B cell (primary cell): ENCODE data around the gene TACC3.

ENCODE experiments used
- CTCF ChIP-seq: fragments of 200-600 bp; IDR thresholded peaks from one replicate; pipeline ENCODE4 v1.8.0; 2022; ENCODE audit warnings: antibody characterized with exemption, mild to moderate bottlenecking
- EZH2 ChIP-seq: IDR thresholded peaks from 2 replicates; pipeline ENCODE4 v1.6.1; 2012; ENCODE audit warnings: borderline replicate concordance, low read depth, mild to moderate bottlenecking, moderate library complexity, low read length; ENCODE audit not compliant: insufficient read depth, poor library complexity, severe bottlenecking

DNA sequence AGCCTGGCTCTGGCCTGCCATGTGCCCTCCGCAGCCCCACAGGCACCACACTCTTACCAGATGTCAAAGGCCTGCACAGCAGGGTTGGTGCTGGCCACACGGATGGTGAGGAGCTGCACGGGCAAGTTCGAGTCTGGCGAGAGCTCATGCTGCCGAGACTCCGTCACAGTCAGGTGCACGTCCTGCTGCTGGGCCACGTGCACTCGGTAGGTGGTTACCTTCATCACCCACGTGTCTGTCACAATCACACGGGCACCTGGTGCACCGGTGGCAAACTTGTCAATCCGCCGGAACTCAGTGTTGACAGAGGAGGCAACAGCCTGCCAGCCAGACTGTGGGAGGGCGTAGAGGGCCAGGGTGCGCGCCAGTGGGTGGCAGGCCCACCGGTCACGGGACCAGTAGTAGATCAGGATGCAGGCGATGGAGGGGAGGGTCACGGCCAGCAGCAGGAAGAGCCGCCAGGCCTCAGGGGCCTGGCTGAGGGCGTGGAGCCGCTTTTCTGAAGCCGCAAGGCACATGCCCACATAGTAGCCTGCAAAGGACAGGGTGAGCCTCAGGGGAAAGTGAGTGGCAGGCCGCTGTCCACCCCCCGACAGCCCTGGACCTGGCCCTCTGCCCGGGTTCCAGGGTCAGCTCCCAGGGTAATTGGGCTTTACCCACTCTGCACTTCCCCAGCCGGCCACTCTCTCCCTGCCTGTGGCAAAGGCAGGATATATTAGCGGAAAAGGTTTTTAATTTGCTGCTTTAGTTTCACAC is 3.0 kb upstream of the TACC3 start:
- no peak for TF ChIP-seq EZH2
- TF ChIP-seq CTCF, result no peak
